ENCODE measurements around the gene PNKP. TPM values are rescaled to one million over a fixed set of nuclear protein-coding genes. Genes with fewer than 3 reads are reported as not detected.

The PNKP gene
- total RNA-seq (ENCODE audit: unreplicated experiment): 81.3 TPM
- long read RNA-seq, transcript PNKP-207 (16 exons, 1,665 nt): minor isoform, 5 of 27 reads
- long read RNA-seq, transcript PNKP-201 (17 exons, 2,041 nt): major isoform, 13 of 27 reads
- long read RNA-seq, partial matches to known transcripts: 1 of 27 reads
- long read RNA-seq, other reads (novel, unspliced or antisense): 3 of 27 reads

- H3K9me3 Mint-ChIP-seq (ENCODE audit: unreplicated experiment): peaks cover 17% of the 10 kb centered on the region
- H3K36me3 Mint-ChIP-seq (ENCODE audit: unreplicated experiment): no peaks in the 10 kb centered on the region
- no peak within 1 kb of the TSS for H3K4me3 Mint-ChIP-seq (ENCODE audit: unreplicated experiment)
- H3K27ac Mint-ChIP-seq (ENCODE audit: unreplicated experiment): peak within 1 kb of the TSS; percentile 90
- peaks cover 16% of the 10 kb centered on the region for H3K4me1 Mint-ChIP-seq (ENCODE audit: low read depth, unreplicated experiment)
- peaks cover 10% of the 10 kb centered on the region for H3K27me3 Mint-ChIP-seq (ENCODE audit: unreplicated experiment)
- peak; percentile 94 for DNase-seq
- TF ChIP-seq CTCF (IDR thresholded peaks at IDR 0.05; ENCODE audit: partially characterized antibody, unreplicated experiment): no peak
These were observed at the start of gene PNKP for GRCh38 chr19:49866933-49867782. Gene PNKP, minus strand, starts transcription at chr19:49867576. Its CDS starts 372 bp downstream, at chr19:49867204.

GRCh38 chr19:49915271-49915670, 47.9 kb upstream of the PNKP start:
- DNase-seq: no peak
- Mint-ChIP-seq H3K36me3 (ENCODE audit: unreplicated experiment) (peaks cover 12% of the 10 kb centered on the region), H3K4me1 (ENCODE audit: low read depth, unreplicated experiment) (peaks cover 8% of the 10 kb centered on the region), H3K27me3 (ENCODE audit: unreplicated experiment) (peaks cover 3% of the 10 kb centered on the region), H3K9me3 (ENCODE audit: unreplicated experiment) (peaks cover 8% of the 10 kb centered on the region), H3K4me3 (ENCODE audit: unreplicated experiment) (no peak overlapping the region), H3K27ac (ENCODE audit: unreplicated experiment) (no peak overlapping the region)
- TF ChIP-seq CTCF (IDR thresholded peaks at IDR 0.05; ENCODE audit: partially characterized antibody, unreplicated experiment): peak; percentile 42

- Mint-ChIP-seq H3K4me1 (ENCODE audit: low read depth, unreplicated experiment) (peaks cover 3% of the 10 kb centered on the region), H3K4me3 (ENCODE audit: unreplicated experiment) (no peak overlapping the region), H3K27me3 (ENCODE audit: unreplicated experiment) (peaks cover 3% of the 10 kb centered on the region), H3K9me3 (ENCODE audit: unreplicated experiment) (peaks cover 6% of the 10 kb centered on the region), H3K27ac (ENCODE audit: unreplicated experiment) (peak overlapping the region; percentile 33), H3K36me3 (ENCODE audit: unreplicated experiment) (peaks cover 12% of the 10 kb centered on the region)
- TF ChIP-seq CTCF (IDR thresholded peaks at IDR 0.05; ENCODE audit: partially characterized antibody, unreplicated experiment): no peak
- DNase-seq: no peak
These were observed 46.3 kb upstream of the PNKP start for GRCh38 chr19:49913720-49914119.

- Mint-ChIP-seq H3K27me3 (ENCODE audit: unreplicated experiment) (peaks cover 3% of the 10 kb centered on the region), H3K27ac (ENCODE audit: unreplicated experiment) (no peak overlapping the region), H3K4me3 (ENCODE audit: unreplicated experiment) (no peak overlapping the region), H3K9me3 (ENCODE audit: unreplicated experiment) (peaks cover 6% of the 10 kb centered on the region), H3K36me3 (ENCODE audit: unreplicated experiment) (peaks cover 12% of the 10 kb centered on the region), H3K4me1 (ENCODE audit: low read depth, unreplicated experiment) (peaks cover 3% of the 10 kb centered on the region)
- DNase-seq: no peak
- no peak for TF ChIP-seq CTCF (IDR thresholded peaks at IDR 0.05; ENCODE audit: partially characterized antibody, unreplicated experiment)
These were observed 45.7 kb upstream of the PNKP start for GRCh38 chr19:49912965-49913685.
